ELR (cell line): Measurements from ENCODE around the gene SAC3D1.

Experiments
- DNase-seq: peaks from one replicate; pipeline ENCODE4 v3.0.0-alpha.2; 2015; ENCODE audit warnings: low read depth

Gene SAC3D1

GRCh38 chr11:65060913-65061408 lies 20.0 kb downstream of the SAC3D1 start:
- DNase-seq, result peak; percentile 27

- DNase-seq, result no peak
Observed at GRCh38 chr11:65063532-65063931, 22.5 kb downstream of the SAC3D1 start.

- DNase-seq, result no peak
Observed at GRCh38 chr11:65064847-65065240, 23.8 kb downstream of the SAC3D1 start.

- DNase-seq, result no peak
Observed at GRCh38 chr11:65065851-65066250, 24.8 kb downstream of the SAC3D1 start.

GRCh38 chr11:65066315-65066714 lies 25.3 kb downstream of the SAC3D1 start:
- no peak for DNase-seq

GRCh38 chr11:65066805-65067291 lies 25.8 kb downstream of the SAC3D1 start:
- DNase-seq, result no peak

- DNase-seq, result no peak
Observed at GRCh38 chr11:65067446-65067845, 26.4 kb downstream of the SAC3D1 start.

- DNase-seq, result no peak
Observed at GRCh38 chr11:65069217-65069616, 28.2 kb downstream of the SAC3D1 start.

GRCh38 chr11:65071907-65072630 lies 31.1 kb downstream of the SAC3D1 start:
- DNase-seq, result peak; percentile 17

- no peak for DNase-seq
Observed at GRCh38 chr11:65072631-65072966, 31.6 kb downstream of the SAC3D1 start.

GRCh38 chr11:65077451-65077850 lies 36.4 kb downstream of the SAC3D1 start:
- peak; percentile 36 for DNase-seq

GRCh38 chr11:65078151-65078550 lies 37.1 kb downstream of the SAC3D1 start:
- peak; percentile 54 for DNase-seq

- no peak for DNase-seq
Observed at GRCh38 chr11:65078786-65079342, 37.9 kb downstream of the SAC3D1 start.

- DNase-seq, result peak; percentile 37
Observed at GRCh38 chr11:65083134-65083833, 42.3 kb downstream of the SAC3D1 start.

- DNase-seq, result peak; percentile 96
Observed at GRCh38 chr11:65083834-65084597, 43.0 kb downstream of the SAC3D1 start, which contains the start of the genes CDCA5 and ZFPL1. Gene CDCA5 (minus strand): TSS chr11:65084040. CDS start chr11:65083978, 62 bp downstream. Gene ZFPL1 (plus strand): TSS chr11:65084222. CDS start chr11:65084699, 477 bp downstream.

- DNase-seq, result no peak
Observed at GRCh38 chr11:65084598-65085375, 43.8 kb downstream of the SAC3D1 start.

- no peak for DNase-seq
Observed at GRCh38 chr11:65085446-65085845, 44.4 kb downstream of the SAC3D1 start.

GRCh38 chr11:65086809-65087208 lies 45.8 kb downstream of the SAC3D1 start:
- no peak for DNase-seq

GRCh38 chr11:65087216-65087615 lies 46.2 kb downstream of the SAC3D1 start:
- DNase-seq, result no peak

GRCh38 chr11:65087827-65088226 lies 46.8 kb downstream of the SAC3D1 start:
- no peak for DNase-seq

GRCh38 chr11:65089621-65090020 lies 48.6 kb downstream of the SAC3D1 start:
- DNase-seq, result no peak
